ENCODE results near the gene B3GNT9.

B3GNT9 gene

GRCh38 chr16:67164599-67165061 lies 13.8 kb upstream of the B3GNT9 start, which contains the start of gene HSF4:
HSF4 (plus strand) TSS chr16:67164745; CDS start chr16:67164812, 67 bp downstream.
- no peak for DNase-seq (ENCODE audit: low read depth, low spot score)
- TF ChIP-seq CTCF (IDR thresholded peaks at IDR 0.05; ENCODE audit: low read depth, low read length) = no peak
- H3K4me3 ChIP-seq (ENCODE audit: low read depth, low read length) = no peak within 1 kb of the TSS
- in situ Hi-C loops (cut with HindIII; ENCODE audit: low sequenced_read_pairs) = no loop called here

DNA sequence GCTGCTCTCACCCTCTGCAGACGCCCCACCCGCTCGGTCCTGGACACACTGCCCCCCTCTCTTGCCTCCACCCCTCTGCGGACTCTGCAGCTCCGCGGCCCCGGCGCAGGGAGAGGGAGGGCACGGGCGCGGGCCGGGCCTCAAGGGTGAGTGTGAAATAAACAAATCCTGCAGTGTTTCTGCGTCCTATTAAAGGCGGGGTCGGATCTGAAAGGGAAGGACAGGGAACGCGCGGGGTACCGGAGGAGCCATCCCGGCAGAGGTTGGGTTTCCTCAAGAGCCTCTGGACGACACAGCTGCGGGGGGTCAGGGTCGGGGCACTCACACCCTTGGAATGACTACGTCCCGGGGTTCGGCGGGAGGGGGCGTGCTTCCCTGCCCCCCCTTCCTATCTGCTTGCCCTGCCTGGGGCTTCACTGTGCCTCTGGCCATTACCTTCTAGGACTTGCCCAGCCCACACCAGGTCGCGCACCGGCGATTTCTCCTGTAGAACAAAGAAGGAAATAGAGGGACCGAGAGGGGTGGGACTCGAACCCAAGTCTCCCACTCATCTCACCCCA lies 13.3 kb upstream of the B3GNT9 start:
- in situ Hi-C loops (cut with HindIII; ENCODE audit: low sequenced_read_pairs) = no loop called here
- DNase-seq (ENCODE audit: low read depth, low spot score) = no peak
- no peak overlapping the region for H3K4me3 ChIP-seq (ENCODE audit: low read depth, low read length)
- no peak for TF ChIP-seq CTCF (IDR thresholded peaks at IDR 0.05; ENCODE audit: low read depth, low read length)

DNA sequence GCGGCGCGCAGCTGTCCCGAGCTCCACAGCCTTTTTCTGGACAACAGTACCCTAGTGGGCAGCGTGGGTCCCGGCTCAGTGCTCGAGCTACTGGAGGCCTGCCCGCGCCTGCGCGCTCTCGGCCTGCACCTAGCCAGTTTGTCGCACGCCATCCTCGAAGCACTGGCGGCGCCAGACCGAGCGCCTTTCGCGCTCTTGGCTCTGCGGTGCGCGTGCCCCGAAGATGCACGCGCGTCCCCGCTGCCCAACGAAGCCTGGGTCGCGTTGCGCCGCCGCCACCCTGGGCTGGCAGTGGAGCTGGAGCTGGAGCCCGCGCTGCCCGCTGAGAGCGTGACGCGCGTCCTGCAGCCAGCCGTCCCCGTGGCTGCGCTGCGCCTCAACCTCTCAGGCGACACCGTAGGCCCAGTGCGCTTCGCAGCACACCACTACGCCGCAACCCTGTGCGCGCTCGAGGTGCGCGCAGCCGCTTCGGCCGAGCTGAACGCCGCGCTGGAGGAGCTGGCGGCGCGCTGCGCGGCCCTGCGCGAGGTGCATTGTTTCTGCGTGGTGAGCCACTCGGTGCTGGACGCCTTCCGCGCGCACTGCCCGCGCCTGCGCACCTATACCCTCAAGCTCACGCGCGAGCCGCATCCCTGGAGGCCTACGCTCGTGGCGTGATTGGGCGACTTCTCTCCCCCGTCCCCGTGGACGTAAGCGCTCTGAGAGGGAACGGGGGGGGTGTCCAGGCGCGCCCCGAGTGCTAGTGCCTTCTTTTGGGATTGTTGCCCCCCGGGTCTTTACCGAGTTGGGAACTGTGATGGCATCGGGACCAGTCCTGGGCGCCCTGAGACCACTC lies 12.6 kb upstream of the B3GNT9 start:
- no peak for TF ChIP-seq CTCF (IDR thresholded peaks at IDR 0.05; ENCODE audit: low read depth, low read length)
- in situ Hi-C loops (cut with HindIII; ENCODE audit: low sequenced_read_pairs) = no loop called here
- DNase-seq (ENCODE audit: low read depth, low spot score) = peak; percentile 36
- no peak overlapping the region for H3K4me3 ChIP-seq (ENCODE audit: low read depth, low read length)

GRCh38 chr16:67162506-67163163 lies 11.8 kb upstream of the B3GNT9 start:
- no peak for DNase-seq (ENCODE audit: low read depth, low spot score)
- in situ Hi-C loops (cut with HindIII; ENCODE audit: low sequenced_read_pairs) = no loop called here
- TF ChIP-seq CTCF (IDR thresholded peaks at IDR 0.05; ENCODE audit: low read depth, low read length) = no peak
- H3K4me3 ChIP-seq (ENCODE audit: low read depth, low read length) = no peak overlapping the region

DNA sequence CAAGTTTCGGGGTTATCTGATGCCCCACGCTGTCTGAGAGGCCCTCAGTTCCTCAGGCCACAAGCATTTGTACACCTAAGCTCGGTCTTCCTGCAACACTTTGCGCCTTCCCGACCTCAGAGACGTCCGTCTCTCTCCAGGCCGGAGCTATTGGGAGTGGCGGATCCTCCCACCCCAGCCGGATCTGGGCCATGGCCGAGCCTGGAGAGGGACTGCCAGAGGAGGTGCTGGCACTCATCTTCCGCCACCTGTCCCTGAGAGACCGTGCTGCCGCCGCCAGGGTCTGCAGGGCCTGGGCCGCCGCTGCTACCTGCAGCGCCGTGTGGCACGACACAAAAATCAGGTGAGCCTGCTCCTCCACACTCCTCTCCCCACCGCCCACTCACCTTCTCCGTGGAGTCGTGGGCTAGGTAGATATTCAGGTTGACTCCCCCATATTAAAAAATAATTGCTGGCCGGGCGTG lies 10.8 kb upstream of the B3GNT9 start:
- DNase-seq (ENCODE audit: low read depth, low spot score) = no peak
- no peak for TF ChIP-seq CTCF (IDR thresholded peaks at IDR 0.05; ENCODE audit: low read depth, low read length)
- in situ Hi-C loops (cut with HindIII; ENCODE audit: low sequenced_read_pairs) = no loop called here
- H3K4me3 ChIP-seq (ENCODE audit: low read depth, low read length) = no peak overlapping the region
